Activated CD4-positive, alpha-beta T cell treated with anti-CD3 and anti-CD28 coated beads for 4 hours (primary cell): ENCODE data around the gene PRPF40B.
A peak's percentile ranks its signal among the peaks of the same experiment; 100 is the strongest.

Source experiments
- DNase-seq, 2 donors: peaks; one replicate each; pipeline ENCODE4 v3.0.0-alpha.2; 2020

Gene PRPF40B

GRCh38 chr12:49636979-49637755 lies 13.8 kb downstream of the PRPF40B start:
- DNase-seq: peak; percentile 51 to 58

- no peak for DNase-seq
These were observed 18.5 kb downstream of the PRPF40B start for GRCh38 chr12:49641748-49642369.

GRCh38 chr12:49642370-49642802 lies 19.0 kb downstream of the PRPF40B start:
- no peak for DNase-seq

GRCh38 chr12:49643135-49643534 lies 19.8 kb downstream of the PRPF40B start:
- DNase-seq: no peak

GRCh38 chr12:49643961-49644619 lies 20.7 kb downstream of the PRPF40B start:
- no peak for DNase-seq

GRCh38 chr12:49644620-49644994 lies 21.2 kb downstream of the PRPF40B start:
- peak; percentile 80 to 84 for DNase-seq

- no peak for DNase-seq
These were observed 22.0 kb downstream of the PRPF40B start for GRCh38 chr12:49645146-49646039.

- DNase-seq: no peak
These were observed 23.0 kb downstream of the PRPF40B start for GRCh38 chr12:49646331-49646830.

GRCh38 chr12:49646871-49647654 lies 23.7 kb downstream of the PRPF40B start:
- DNase-seq: no peak

- DNase-seq: no peak
These were observed 24.7 kb downstream of the PRPF40B start for GRCh38 chr12:49647827-49648711.

GRCh38 chr12:49648712-49649003 lies 25.3 kb downstream of the PRPF40B start:
- DNase-seq: no peak

GRCh38 chr12:49649445-49649844 lies 26.1 kb downstream of the PRPF40B start:
- DNase-seq: no peak

GRCh38 chr12:49649892-49650291 lies 26.5 kb downstream of the PRPF40B start:
- no peak for DNase-seq

GRCh38 chr12:49651855-49652254 lies 28.5 kb downstream of the PRPF40B start:
- no peak for DNase-seq

GRCh38 chr12:49652921-49653520 lies 29.7 kb downstream of the PRPF40B start:
- DNase-seq: no peak

- DNase-seq: no peak
These were observed 31.4 kb downstream of the PRPF40B start for GRCh38 chr12:49654715-49655114.

- no peak for DNase-seq
These were observed 32.4 kb downstream of the PRPF40B start for GRCh38 chr12:49655595-49656236.

- no peak for DNase-seq
These were observed 34.9 kb downstream of the PRPF40B start for GRCh38 chr12:49658276-49658675.

- DNase-seq: no peak
These were observed 36.4 kb downstream of the PRPF40B start for GRCh38 chr12:49659753-49660152.

GRCh38 chr12:49661191-49661590 lies 37.8 kb downstream of the PRPF40B start:
- no peak for DNase-seq
